Measurements from ENCODE around the gene PP2D1. TPM values are rescaled to one million over a fixed set of nuclear protein-coding genes. Genes with fewer than 3 reads are reported as not detected.

The PP2D1 gene
- total and polyA plus RNA-seq, 9 of the 15 experiments (the other 6 are each of a cell fraction or from before 2014, with no cell fraction given): 0.07 to 0.10 TPM; not detected in 7

- TF ChIP-seq EHMT2 (IDR thresholded peaks at IDR 0.05) (peak; percentile 87), CBX2 (IDR thresholded peaks at IDR 0.05; ENCODE audit: insufficient read depth, low read length, poor library complexity, severe bottlenecking) (no peak), ETS1 (conservative IDR thresholded peaks at IDR 0.05; ENCODE audit: control insufficient read depth, low read depth, low read length) (no peak), ZKSCAN8 (CRISPR knock-in tag; IDR thresholded peaks at IDR 0.05) (no peak), SRSF9 (IDR thresholded peaks at IDR 0.05; ENCODE audit: borderline replicate concordance, low read depth, low read length) (no peak), ZNF431 (CRISPR knock-in tag; IDR thresholded peaks at IDR 0.05) (no peak), JUN (IDR thresholded peaks at IDR 0.05; ENCODE audit: borderline replicate concordance, low read depth, low read length) (peak; percentile 75; the same call in 1 of the 2 replicates), JUN (CRISPR knock-in tag; IDR thresholded peaks at IDR 0.05; ENCODE audit: borderline replicate concordance) (no peak; the same call in 1 of the 2 replicates), ATF1 (CRISPR knock-in tag; IDR thresholded peaks at IDR 0.05) (no peak), ATF1 (tag; IDR thresholded peaks at IDR 0.05) (0 out of 2 replicates have a peak, but pooled peaks have one; percentile 9), THAP12 (CRISPR knock-in tag; IDR thresholded peaks at IDR 0.05) (no peak), ZNF175 (CRISPR knock-in tag; IDR thresholded peaks at IDR 0.05; ENCODE audit: low read depth) (no peak), ZBTB12 (CRISPR knock-in tag; IDR thresholded peaks at IDR 0.05) (no peak), AFF4 (CRISPR knock-in tag; IDR thresholded peaks at IDR 0.05) (no peak), CSDE1 (IDR thresholded peaks at IDR 0.05) (no peak), RBFOX2 (IDR thresholded peaks at IDR 0.05; ENCODE audit: low read depth, low read length) (no peak), POLR3A (IDR thresholded peaks at IDR 0.05; ENCODE audit: borderline replicate concordance, extremely low read depth, insufficient read depth, insufficient read length) (no peak)
Measured at GRCh38 chr3:19937459-19938294, 74.4 kb downstream of the PP2D1 start (continued).

Measured in K562 (cell line).